ENCODE measurements around the gene ACOT12. TPM values are rescaled to one million over a fixed set of nuclear protein-coding genes. Genes with fewer than 3 reads are reported as not detected.

The ACOT12 gene
- total and polyA plus RNA-seq, 2 experiments from 2014 or later: 0.15 TPM; not detected in 1

DNA sequence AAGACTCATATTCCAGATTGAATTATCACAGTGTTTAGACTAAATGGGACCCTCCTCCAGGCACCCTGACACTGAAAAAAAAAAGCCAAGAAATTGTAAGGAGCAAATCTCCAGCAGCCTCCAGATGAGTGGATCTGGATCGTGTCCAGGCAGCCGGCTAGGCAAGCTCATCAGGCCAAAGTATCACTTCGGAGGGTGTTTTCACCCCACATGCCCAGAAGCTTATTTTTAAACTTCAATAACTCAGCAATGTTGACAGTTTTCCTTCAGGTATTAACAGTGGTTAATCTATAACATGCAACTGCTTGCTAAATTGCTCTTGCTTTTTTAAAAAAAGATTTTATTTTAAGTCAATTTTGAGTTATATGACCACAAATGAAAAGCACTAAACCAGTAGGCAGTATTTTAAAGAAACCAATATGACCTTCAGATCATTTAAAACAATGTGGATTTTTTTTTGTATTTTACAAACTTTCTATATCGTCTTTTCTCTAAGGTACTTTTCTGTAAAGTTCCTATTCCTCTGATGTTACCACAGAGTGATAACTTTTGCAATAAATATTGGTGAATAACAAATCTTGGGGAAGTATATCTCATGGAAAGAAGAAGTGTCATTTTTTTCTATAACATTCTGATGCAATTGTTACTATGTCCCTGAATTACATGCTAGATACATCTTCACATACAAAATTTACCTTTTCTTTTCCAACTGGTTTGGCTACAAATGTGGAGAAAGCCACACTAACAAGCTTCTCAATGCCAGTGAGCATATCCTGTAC lies 30.7 kb downstream of the ACOT12 start (continued):
- TF ChIP-seq, protein P1, sequence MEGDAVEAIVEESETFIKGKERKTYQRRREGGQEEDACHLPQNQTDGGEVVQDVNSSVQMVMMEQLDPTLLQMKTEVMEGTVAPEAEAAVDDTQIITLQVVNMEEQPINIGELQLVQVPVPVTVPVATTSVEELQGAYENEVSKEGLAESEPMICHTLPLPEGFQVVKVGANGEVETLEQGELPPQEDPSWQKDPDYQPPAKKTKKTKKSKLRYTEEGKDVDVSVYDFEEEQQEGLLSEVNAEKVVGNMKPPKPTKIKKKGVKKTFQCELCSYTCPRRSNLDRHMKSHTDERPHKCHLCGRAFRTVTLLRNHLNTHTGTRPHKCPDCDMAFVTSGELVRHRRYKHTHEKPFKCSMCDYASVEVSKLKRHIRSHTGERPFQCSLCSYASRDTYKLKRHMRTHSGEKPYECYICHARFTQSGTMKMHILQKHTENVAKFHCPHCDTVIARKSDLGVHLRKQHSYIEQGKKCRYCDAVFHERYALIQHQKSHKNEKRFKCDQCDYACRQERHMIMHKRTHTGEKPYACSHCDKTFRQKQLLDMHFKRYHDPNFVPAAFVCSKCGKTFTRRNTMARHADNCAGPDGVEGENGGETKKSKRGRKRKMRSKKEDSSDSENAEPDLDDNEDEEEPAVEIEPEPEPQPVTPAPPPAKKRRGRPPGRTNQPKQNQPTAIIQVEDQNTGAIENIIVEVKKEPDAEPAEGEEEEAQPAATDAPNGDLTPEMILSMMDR (conservative IDR thresholded peaks at IDR 0.05; ENCODE audit: low read depth in 2 of 2): no peak
- no peak for TF ChIP-seq EZH2 (IDR thresholded peaks at IDR 0.05; ENCODE audit: low read depth, unreplicated experiment)
- TF ChIP-seq STAT1 (IDR thresholded peaks at IDR 0.05; ENCODE audit: unreplicated experiment): no peak
- no peak for TF ChIP-seq REST (IDR thresholded peaks at IDR 0.05; ENCODE audit: unreplicated experiment)
- TF ChIP-seq JUNB (IDR thresholded peaks at IDR 0.05; ENCODE audit: unreplicated experiment): no peak
- TF ChIP-seq EZH2phosphoT487 (IDR thresholded peaks at IDR 0.05; ENCODE audit: unreplicated experiment): no peak
- TF ChIP-seq NANOG (IDR thresholded peaks at IDR 0.05; ENCODE audit: borderline replicate concordance): no peak
- TF ChIP-seq CREB1 (CRISPR knock-in tag; IDR thresholded peaks at IDR 0.05; ENCODE audit: low read depth): no peak
- TF ChIP-seq ZNF331 (CRISPR knock-in tag; IDR thresholded peaks at IDR 0.05; ENCODE audit: low read depth): no peak
- TF ChIP-seq POLR2AphosphoS5 (IDR thresholded peaks at IDR 0.05; ENCODE audit: low read depth): no peak
- TF ChIP-seq ZNF114 (CRISPR knock-in tag; IDR thresholded peaks at IDR 0.05): no peak

DNA sequence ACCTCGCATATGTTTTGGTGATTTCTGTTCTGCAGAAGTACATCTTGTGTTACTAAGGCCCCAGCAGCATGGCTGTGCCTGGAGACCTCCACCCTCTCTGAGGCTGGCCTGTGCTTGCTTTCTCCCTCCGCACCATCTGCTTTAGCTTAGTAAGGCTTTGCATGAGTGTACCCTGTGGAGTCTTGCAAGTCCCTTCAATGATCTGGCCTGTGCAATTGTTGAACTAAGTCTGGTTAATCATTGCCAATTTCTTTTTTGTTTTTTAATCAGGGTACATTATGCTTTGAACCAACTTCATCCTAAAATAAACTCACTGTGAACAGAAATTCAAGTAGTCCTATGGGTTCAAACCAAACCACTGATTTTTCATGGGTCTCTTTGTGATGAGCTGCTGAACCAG lies 32.3 kb downstream of the ACOT12 start:
- no peaks in the 10 kb centered on the region for H3K36me3 ChIP-seq (ENCODE audit: insufficient read depth)
- H3K4me1 ChIP-seq (ENCODE audit: insufficient read depth): peaks cover 15% of the 10 kb centered on the region; the same call in 1 of the 2 replicates
- H2AFZ ChIP-seq: peak overlapping the region; percentile 86; the same call in 1 of the 2 replicates
- H3K27me3 ChIP-seq (ENCODE audit: insufficient read depth): no peaks in the 10 kb centered on the region
- H3K4me2 ChIP-seq: no peak overlapping the region
- Mint-ChIP-seq H3K27ac (no peak overlapping the region), H3K36me3 (ENCODE audit: low read depth) (no peaks in the 10 kb centered on the region), H3K27me3 (ENCODE audit: insufficient read depth, low read depth, poor library complexity) (peaks cover 2% of the 10 kb centered on the region), H3K9me3 (no peaks in the 10 kb centered on the region), H3K4me1 (peaks cover 8% of the 10 kb centered on the region), H3K4me3 (no peak overlapping the region)
- H3K79me2 ChIP-seq (replicated peaks; ENCODE audit: insufficient read depth): no peaks in the 10 kb centered on the region
- TF ChIP-seq, protein P1 (conservative IDR thresholded peaks at IDR 0.05; ENCODE audit: low read depth in 2 of 2): no peak
- no peak for TF ChIP-seq STAT1 (IDR thresholded peaks at IDR 0.05; ENCODE audit: unreplicated experiment)
- H3K9me2 ChIP-seq (ENCODE audit: insufficient read depth): no peaks in the 10 kb centered on the region
- ATAC-seq (no peak), DNase-seq (ENCODE audit: low spot score) (no peak)
- H3K4me3 ChIP-seq: no peak overlapping the region
- no peaks in the 10 kb centered on the region for H3F3A ChIP-seq (replicated peaks; ENCODE audit: low read depth)
- no peak overlapping the region for H3K27ac ChIP-seq (ENCODE audit: low read depth)
- no peaks in the 10 kb centered on the region for H4K20me1 ChIP-seq (replicated peaks; ENCODE audit: insufficient read depth)

Data from GM23338 (cell line).